ENCODE data around the gene PSMA6. TPM values are rescaled to one million over a fixed set of nuclear protein-coding genes. Genes with fewer than 3 reads are reported as not detected.

Gene PSMA6
- 100 to 1,000 TPM in 3 of 4 donors, 10 to 100 TPM in 1; 73.6 to 136 (median 116) TPM for total RNA-seq

GRCh38 chr14:35292051-35292769 lies at the start of gene PSMA6:
Gene PSMA6, plus strand, starts transcription at chr14:35292382. Its CDS starts 95 bp downstream, at chr14:35292477.
- DNase-seq: peak; percentile 99 to 100 (median 99)
- Histone ChIP-seq H3K4me1 (peaks cover 0 to 33% (median 7%) of the 10 kb centered on the region in 4 donors), H3K4me3 (peak within 1 kb of the TSS; percentile 53 to 73 (median 64)), H3K9me3 (no peaks in the 10 kb centered on the region), H3K27ac (peak within 1 kb of the TSS; percentile 82 to 91 (median 88)), H3K27me3 (no peaks in the 10 kb centered on the region), H3K36me3 (no peaks in the 10 kb centered on the region)
- TF ChIP-seq POLR2A (IDR thresholded peaks at IDR 0.05) (peak; percentile 90 to 96), CTCF (IDR thresholded peaks at IDR 0.05) (no peak)

- H3K27ac ChIP-seq: no peak overlapping the region
- no peaks in the 10 kb centered on the region for H3K4me1 ChIP-seq
- no peak for DNase-seq
- no peaks in the 10 kb centered on the region for H3K9me3 ChIP-seq
- no peaks in the 10 kb centered on the region for H3K27me3 ChIP-seq
- H3K4me3 ChIP-seq: no peak overlapping the region
- no peaks in the 10 kb centered on the region for H3K36me3 ChIP-seq
- TF ChIP-seq POLR2A (IDR thresholded peaks at IDR 0.05): no peak
- no peak for TF ChIP-seq CTCF (IDR thresholded peaks at IDR 0.05)
Measured at GRCh38 chr14:35242599-35243311, 49.4 kb upstream of the PSMA6 start.

- DNase-seq: no peak
- H3K27ac ChIP-seq: no peak overlapping the region
- no peaks in the 10 kb centered on the region for H3K36me3 ChIP-seq
- H3K9me3 ChIP-seq: no peaks in the 10 kb centered on the region
- no peak overlapping the region for H3K4me3 ChIP-seq
- no peaks in the 10 kb centered on the region for H3K27me3 ChIP-seq
- H3K4me1 ChIP-seq: no peaks in the 10 kb centered on the region
- TF ChIP-seq CTCF (IDR thresholded peaks at IDR 0.05) (no peak), POLR2A (IDR thresholded peaks at IDR 0.05) (no peak)
Measured at GRCh38 chr14:35243956-35244355, 48.2 kb upstream of the PSMA6 start.

- TF ChIP-seq POLR2A (IDR thresholded peaks at IDR 0.05) (no peak), CTCF (IDR thresholded peaks at IDR 0.05) (no peak)
- no peak for DNase-seq
- H3K27ac ChIP-seq: no peak overlapping the region
- no peaks in the 10 kb centered on the region for H3K4me1 ChIP-seq
- H3K4me3 ChIP-seq: no peak overlapping the region
- no peaks in the 10 kb centered on the region for H3K36me3 ChIP-seq
- no peaks in the 10 kb centered on the region for H3K27me3 ChIP-seq
- H3K9me3 ChIP-seq: no peaks in the 10 kb centered on the region
Measured at GRCh38 chr14:35244542-35244941, 47.6 kb upstream of the PSMA6 start.

GRCh38 chr14:35245051-35245450 lies 47.1 kb upstream of the PSMA6 start:
- H3K9me3 ChIP-seq: no peaks in the 10 kb centered on the region
- no peak overlapping the region for H3K27ac ChIP-seq
- no peaks in the 10 kb centered on the region for H3K36me3 ChIP-seq
- TF ChIP-seq POLR2A (IDR thresholded peaks at IDR 0.05): no peak
- no peak for TF ChIP-seq CTCF (IDR thresholded peaks at IDR 0.05)
- no peak for DNase-seq
- H3K27me3 ChIP-seq: no peaks in the 10 kb centered on the region
- no peaks in the 10 kb centered on the region for H3K4me1 ChIP-seq
- no peak overlapping the region for H3K4me3 ChIP-seq

Data from Peyer's patch (tissue), 4 donors.